Transverse colon (tissue), 4 donors: Measurements from ENCODE around the gene GPR12.

Source experiments
- CTCF ChIP-seq, 5 experiments: fragments of 200-600 bp in 3 of 5; fragments of 450-650 bp in 2 of 5; sonication (generic) in 3 of 5; IDR thresholded peaks; 1 replicate in 2 of 5; 2 replicates in 3 of 5; pipeline ENCODE4 v1.5.1; 2016 to 2017; ENCODE audit warnings: antibody characterized with exemption in 5 of 5, inconsistent platforms in 3 of 5, mild to moderate bottlenecking in 2 of 5, moderate library complexity in 1 of 5
- POLR2AphosphoS5 ChIP-seq, 3 donors: sonication (generic); formaldehyde crosslinking; IDR thresholded peaks; one replicate each; pipeline ENCODE4 v1.6.1; 2016; ENCODE audit warnings: antibody characterized with exemption in 3 of 3

DNA sequence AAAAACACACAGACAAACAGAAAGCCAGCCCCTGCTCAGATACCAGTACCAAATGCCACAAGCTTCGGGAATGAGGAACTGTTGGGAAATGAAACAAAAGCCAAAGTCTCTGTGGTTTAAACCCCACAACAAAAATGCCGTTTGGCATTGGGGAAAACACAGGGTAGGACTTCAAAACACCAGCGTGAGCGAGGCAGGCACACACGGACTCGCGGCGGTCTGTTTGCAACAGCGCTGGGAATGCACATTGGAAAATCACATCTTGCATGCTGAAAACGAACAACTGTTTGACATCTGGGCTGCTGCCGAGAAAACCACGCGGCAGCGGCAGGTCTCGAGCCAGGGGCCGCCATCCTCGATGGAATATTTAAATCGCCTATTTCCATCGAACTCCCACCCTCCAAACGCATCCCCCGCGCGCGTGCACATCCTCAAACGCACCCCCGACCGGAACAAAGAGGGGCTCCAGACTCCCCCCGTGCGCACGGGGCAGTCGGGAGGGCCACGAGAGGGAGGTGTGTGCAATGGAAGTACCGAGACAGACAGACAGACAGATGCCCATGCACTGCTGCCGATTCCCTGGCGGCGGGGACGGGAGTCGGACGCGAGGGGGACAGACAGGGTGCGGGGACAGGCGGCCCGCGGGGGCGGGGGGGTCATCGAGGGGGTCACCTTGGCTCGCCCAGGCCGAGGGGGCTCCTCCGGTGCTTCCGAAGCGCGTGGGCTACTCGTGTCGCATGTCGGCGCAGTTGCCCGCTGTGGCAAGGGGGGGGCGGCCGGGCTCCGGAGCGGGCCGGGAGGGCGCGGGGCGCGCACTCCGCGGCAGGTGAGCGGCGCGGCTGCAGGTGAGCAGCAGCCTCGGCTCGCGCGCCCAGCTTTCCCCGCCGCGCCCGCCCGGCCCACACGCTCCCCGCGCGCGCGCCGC lies at the start of gene GPR12:
- no peak for TF ChIP-seq POLR2AphosphoS5 (IDR thresholded peaks at IDR 0.05)
- TF ChIP-seq CTCF (IDR thresholded peaks at IDR 0.05) = no peak
